HK-2 (cell line): ENCODE data around the gene GNS.
"Not testable (repeated sequence)": the region's sequence is repeated elsewhere in the genome, so short reads cannot be mapped to it uniquely, and the experiment has no call there.

Experiments used
- DNase-seq: peaks from one replicate; pipeline ENCODE4 v3.0.0-alpha.2; 2018; ENCODE audit not compliant: unreplicated experiment

The GNS gene

DNA sequence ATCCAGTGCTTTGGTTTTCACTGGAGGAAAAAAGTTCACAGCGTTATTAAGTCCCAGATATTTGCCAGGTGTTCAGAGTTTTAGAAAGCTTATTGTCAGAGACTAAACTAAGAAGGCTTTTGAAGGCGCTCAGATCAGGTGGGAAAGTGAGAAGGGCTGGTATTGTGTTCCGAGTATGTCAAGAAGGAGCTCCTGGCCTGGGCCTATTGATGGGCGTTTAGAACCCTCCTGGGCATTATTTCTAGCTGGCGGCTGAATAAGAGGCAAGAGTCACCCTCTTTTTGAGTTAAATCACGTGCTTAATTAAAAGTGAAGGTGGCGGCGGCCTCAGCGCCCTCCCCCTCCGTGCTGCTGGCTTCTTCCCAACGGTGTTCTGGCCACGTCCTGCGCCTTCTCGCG lies 20.9 kb upstream of the GNS start:
- no peak for DNase-seq

DNA sequence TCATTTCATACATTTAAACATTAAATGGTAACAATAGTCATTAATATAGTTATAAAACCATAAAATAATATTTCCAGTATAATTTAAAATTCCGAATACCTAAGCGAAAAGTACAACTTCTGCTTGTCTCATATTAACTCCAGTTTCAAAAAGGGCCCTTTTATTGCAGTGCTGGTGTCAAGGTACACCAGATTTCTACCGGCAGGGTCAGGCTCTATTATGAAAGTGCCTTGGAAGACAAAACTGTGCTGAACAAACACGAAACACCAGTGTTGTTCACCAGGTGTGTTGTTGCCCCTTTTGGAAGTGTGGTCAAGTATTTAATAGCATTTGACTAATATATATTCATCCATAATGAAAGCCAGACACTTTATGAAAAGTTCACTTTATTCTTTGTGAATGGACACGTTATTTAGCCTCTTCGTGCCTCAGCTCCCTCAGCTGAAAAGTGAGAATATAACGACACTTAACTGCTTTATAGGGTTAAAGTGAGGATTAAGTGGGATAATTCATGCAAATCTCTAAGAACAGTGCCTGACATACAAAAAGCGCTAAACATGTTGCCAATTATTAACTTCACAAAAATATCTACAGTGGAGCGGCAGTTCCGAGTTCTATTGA lies 20.3 kb upstream of the GNS start:
- DNase-seq: no peak

DNA sequence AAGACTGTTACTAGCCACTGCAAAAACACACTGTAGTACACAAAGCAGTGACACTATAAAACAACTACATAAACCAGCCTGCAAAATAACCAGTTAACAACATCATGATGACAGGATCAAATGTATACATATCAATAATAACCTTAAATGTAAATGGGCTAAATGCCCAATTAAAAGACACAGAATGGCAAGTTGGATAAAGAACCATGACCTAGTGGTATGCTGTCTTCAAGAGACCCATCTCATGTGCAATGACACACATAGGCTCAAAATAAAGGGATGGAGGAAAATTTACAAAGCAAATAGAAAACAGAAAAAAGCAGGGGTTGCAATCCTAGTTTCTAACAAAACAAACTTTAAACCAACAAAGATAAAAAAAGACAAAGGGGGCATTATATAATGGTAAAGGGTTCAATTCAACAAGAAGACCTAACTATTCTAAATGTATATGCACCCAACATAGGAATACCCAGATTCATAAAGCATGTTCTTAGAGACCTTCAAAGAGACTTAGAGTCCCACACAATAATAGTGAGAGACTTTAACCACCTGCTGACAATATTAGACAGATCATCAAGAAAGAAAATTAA lies 16.0 kb upstream of the GNS start:
- DNase-seq: not testable (repeated sequence)

DNA sequence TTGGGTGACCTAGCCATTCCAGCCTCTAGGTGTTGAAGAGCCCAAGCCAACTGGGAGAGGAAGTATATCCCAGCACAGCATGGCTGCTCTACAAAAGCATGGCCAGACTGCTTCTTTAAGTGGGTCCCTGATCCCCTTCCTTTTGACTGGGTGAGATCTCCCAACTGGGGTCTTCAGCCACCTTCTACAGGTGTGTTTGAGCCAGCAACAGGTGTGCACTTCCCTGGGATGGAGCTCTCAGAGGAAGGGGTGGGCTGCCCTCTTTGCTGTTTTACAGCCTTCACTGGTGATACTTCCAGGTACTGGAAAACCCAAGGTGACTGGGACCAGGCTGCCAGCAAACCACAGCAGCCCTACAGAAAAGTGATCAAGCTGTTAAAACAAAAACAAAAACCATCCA lies 14.2 kb upstream of the GNS start:
- DNase-seq: no peak

DNA sequence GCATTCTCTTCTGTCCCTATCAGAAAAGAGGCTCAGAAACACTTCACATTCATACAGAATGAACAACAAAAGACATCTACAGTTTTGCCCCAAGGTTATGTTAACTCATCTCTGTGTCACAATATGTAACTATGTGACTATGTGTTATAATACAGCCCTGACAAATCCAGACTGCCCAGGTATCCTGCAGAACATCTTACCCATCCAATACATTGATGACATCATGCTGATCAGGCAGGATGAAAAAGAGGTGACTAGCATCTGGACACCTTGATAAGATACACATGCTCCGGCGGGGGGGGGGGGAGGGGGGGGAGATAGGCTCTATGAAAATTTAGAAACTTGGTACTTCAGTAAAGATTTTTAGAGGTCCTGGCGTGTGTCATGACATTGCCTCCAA lies 8.3 kb upstream of the GNS start:
- no peak for DNase-seq

DNA sequence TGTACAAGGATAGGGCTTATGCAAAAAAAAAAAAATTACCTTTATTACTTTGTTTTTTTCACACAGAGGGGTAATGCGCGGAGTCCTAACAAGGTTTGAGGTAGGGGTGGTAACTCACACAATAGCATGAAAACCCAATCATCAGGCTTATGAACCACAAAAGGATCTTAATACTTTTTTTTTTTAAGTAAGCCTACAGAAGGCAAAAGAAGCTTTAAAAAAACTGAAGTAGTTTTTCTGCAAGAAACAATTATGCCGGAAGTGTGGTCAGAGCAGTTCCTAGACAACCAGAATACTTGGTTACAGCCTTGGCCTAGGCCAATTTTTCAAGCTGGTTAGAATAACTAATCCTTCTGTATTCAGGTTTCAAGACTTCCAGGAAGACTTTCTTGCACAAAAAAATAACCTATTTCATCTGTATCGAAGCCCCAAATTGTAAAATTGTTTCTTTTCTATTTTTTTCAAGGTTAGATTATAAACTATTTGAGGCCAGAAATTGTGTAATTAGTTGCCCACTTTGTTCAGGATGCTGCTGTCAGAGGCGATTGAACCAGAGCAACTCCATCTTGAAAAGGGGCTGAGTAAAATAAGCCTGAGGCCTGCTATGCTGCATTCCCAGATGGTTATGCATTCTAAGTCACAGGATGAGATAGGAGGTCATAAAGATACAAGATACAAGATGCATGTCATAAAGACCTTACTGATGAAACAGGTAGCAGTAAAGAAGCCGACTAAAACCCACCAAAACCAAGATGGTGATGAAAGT lies 1.8 kb upstream of the GNS start:
- no peak for DNase-seq

DNA sequence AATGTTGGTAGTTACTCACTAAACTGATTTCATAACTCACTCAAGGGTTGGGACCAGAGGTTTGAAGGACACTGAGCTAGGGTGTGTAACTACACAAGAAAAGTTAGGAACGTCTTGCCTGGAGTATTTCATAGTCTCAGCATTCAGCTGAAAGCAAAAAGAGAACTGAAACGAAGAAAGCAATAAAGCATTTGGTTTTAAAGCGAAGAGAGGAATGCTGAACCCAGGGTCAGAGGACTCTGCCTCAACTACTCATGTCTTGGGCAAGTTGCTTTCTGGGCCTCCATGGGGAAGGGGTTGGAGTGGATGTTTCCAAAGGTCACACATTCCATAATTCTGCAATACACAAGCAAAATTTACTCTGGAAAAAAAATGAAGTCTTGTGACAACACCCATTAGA lies 1.4 kb downstream of the GNS start:
- no peak for DNase-seq

DNA sequence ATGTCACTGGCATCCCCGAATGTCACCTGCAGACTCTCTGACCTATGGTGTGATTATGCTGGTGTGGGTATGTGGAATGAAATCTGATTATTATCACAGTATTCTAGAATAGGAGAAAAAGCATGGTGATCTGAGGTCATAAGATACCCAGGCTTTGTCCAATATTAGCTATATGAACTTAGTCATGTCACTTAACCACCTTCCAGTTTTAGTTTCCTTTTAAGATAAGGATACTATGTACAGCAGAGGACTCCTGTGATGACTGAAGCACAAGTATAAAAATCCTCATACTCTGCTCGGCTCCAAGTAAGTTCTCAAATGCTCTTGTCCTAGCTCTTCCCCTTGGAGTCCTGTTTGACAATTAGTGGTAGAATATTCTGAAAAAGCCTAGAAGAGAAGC lies 2.8 kb downstream of the GNS start:
- no peak for DNase-seq

DNA sequence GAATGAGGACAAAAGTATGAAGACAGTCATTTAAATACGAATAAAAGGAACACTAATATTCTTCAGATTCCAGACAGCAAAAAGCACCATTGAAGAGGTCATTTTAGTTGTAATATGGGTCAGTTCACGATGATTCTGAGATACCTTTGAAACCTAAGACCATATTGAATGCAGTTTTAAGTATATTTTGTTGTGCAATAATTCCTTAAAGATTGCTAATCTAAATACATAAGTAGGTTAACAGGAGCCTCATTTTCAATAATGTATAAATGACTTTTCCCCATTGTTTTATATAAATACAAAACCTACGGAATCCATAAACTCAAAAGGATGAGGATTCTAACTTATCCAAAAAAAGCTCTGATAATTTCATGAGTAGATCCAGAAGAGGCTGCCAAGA lies 5.8 kb downstream of the GNS start:
- DNase-seq: no peak

DNA sequence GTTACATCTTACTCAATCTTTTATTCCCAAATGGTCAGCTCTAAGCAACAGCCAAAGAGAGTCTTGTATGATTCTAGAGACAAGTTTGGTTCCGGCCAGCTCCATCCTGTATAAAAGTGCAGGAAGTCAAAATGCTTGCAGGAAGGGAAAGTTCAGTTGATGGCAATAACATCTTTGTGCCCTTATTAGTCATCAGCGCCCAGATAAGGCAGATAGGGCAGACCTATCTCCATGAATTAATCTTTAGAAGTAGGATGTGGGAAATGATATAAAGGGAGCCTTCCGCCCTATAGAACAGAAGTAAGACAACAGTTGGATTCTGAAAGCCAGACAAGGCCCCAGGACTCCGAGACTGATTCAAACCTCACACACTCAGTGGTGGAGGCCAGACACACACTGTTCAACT lies 6.4 kb downstream of the GNS start:
- DNase-seq: no peak

DNA sequence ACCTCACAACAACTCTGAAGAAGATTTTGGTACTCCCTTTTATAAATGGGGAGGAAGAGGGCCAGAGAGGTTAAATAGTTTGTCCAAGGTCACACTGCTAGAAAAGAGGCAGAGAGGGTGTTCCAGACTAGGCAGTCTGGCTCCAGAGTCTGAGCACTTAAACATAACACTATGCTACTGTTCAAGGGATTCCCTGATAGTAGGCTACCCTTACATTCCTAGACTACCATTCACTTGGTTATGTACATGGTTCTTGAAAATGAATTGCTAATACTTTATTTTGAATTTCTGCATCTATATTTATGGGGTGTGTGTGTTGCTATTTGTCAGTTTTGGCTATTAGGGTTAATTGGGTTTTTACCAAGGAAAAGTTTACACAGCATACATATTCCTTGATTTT lies 7.2 kb downstream of the GNS start:
- no peak for DNase-seq

DNA sequence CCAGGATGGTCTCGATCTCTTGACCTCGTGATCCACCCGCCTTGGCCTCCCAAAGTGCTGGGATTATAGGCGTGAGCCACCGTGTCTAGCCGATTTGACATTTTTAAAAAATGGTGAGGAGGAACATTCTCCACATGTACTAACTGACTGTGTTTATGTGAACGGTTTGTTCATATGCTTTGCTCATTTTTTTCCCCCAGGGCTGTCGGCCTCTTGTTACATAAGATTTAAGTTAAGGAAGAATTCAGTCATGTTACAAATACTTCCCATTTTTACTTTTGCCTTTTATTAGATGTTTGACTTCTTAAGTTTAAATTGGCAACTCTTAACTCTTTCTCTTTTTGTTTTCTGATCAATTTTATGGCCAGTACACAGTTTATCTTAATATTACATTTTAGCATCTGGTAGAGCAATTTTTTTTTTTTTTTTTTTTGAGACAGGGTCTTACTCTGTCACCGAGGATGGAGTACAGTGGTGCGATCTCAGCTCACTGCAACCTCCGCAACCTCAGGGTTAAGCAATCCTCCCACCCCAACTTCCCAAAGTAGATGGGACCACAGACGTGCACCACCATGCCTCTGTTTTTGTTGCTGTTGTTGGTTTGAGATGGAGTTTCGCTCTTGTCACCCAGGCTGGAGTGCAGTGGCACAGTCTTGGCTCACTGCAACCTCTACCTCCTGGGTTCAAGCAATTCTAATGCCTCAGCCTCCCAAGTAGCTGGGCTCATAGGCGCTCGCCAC lies 9.6 kb downstream of the GNS start:
- DNase-seq: no peak

DNA sequence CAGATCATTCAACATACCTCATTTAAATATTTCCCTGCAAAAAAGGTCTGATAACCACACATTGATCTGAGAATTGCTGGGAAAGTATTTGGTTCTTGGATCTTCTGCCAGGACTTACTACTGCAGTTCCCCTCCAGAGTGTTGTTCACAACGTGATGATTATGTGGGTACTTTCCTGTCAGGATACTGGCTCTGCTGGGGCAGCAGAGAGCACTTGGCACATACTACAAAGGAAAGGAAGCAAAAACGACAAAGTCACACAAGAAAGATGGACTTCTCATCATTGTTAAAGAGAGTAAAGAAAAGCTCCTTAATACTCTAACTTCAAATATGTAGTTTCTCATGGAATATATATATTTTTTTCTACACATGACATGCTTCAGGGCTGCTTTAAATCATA lies 11.5 kb downstream of the GNS start:
- no peak for DNase-seq

DNA sequence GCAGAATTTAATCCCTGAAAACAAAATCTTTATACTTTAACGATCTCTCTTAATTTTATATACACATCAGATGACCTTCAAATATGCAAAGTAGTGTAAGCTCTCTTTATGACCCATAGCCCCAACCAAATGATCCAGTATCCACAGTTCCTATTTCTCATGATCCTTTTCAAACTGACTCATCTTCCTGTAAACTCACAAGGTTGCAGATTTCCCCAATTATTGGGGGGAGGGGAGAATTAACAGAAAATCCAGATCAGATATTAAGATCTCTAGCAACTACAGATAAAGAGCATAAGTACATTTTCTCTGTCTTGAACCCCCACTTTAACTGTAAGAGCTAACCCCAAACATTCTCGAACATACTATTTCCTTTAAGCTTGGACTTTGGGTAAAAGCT lies 12.5 kb downstream of the GNS start:
- no peak for DNase-seq

DNA sequence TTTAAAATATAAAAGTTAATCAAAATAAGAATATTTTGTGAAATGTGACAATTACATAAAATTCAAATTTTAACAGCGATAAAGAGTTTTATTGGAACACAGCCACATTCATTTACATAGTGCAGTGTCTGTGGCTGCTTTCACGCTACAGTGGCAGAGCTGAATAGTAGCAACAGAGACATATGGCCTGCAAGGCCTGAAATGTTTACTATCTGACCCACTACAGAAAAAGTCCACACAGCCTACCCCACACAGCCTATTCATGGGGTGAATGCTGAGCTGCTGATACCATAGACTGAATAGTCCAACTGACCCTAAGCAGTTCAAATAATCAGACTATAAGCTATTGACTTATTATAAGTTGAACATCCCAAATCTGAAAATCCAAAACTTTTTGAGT lies 13.2 kb downstream of the GNS start:
- DNase-seq: no peak

DNA sequence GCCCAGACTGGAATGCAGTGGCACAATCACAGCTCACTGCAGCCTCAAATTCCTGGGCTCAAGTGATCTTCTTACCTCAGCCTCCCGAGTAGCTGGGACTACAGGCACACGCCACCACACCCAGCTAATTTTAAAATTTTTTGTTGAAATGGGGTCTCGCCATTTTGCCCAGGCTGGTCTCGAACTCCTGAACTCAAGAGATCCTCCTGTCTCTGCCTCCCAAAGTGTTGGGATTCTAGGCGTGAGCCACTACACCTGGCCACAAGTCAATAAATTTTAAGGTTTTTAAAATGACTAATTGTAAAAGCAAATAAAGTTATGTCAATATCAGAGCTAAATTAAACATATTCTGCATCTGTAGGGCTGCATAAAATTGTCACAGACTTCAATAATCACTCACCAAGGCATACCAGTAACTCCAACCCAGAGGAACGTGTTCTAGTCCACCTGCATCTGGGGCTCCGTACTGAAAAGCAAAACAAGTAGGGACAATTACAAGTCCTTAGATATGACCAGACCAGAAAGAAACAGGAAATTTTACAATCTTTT lies 13.9 kb downstream of the GNS start:
- no peak for DNase-seq

DNA sequence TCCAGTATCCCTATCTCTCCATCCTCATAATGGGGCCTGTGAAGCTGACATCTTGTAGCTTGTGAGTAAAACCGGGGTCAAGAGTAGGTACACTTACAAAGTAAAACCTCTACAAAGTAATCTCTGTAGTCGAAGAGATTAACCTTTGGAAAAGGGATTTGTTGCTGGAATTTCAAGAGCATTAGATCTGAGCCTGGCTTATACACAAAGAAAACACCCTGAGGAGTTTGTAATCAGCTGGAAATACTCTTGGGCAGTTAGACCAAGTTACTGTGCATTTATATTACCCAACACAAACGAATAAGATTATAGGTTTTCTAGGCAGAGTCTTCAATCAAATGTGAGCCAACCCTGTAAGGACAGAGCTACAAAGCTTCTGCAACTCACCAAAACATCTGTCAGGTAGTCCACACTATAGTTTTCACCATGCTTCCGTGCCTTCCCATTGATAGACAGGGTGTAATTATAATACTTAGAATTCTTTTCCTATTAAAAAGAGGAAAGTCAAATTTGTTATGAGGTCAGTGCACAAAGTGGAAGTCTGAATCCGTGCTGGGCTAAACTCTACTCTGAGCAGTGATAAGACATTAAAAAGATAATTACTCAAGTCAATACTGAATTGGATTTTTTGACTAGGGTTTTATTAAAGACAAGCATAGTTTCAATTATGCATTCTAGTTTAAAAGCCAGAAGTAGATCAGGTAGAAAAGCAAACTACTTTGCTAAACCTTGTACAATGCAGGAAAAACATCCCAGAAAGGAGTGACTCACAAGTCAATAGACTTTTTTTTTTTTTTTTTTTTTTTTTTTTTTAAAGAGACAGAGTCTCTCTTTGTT lies 14.6 kb downstream of the GNS start:
- DNase-seq: no peak

DNA sequence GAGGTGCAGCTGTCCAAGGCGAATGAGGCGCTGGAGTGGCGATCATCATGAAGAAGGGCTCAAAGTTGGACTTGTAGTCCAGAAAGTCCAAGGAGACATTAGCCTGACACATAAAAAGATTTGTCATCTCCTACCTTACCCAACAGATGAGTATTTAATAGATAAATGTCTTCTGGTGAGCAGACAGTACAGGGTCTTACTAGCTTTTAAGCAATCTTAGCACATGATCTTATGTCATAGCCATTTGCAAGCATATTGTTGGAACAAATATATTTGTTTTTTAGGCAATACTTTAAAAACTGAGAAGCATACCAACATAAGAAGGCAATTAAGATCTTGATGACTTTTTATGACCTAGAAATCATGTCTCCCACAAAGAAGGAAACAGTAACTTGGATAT lies 16.0 kb downstream of the GNS start:
- no peak for DNase-seq

DNA sequence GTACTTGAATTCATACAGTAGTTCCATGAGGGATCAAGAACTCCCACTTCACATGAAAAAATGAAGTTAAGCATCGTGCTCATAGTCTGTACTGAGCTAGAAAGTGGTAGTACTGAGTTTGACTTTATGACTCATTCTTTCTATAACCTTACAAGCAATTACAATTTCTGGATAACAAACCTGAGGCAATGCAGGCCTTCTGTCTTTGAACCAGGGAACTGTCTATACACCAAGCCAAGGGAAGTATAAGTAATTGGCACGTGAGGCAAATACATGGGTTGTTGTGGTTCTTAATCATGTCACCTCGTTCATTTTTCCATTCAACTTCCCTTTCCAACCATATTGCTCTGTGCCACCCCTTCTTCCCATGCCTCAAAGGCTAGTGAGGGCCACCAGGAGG lies 16.8 kb downstream of the GNS start:
- no peak for DNase-seq

DNA sequence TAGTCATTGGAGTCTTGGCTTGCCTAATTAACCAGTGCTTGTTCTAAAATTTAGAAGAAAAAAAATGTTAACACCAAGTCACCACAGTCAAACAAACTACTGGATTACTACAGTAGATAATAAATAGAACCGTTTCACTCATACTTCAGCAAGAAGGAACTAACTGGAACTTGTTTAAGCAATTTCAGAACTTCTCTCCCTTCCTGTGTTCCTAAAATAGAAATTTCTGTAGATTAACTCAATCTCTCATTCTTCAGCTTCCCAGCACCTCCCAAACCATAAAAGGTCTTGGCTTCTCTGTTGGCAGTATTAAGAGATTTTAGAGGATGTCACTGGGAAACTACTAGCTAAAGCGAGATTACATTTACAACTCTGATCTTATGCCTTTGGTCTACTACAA lies 18.6 kb downstream of the GNS start:
- DNase-seq: no peak

DNA sequence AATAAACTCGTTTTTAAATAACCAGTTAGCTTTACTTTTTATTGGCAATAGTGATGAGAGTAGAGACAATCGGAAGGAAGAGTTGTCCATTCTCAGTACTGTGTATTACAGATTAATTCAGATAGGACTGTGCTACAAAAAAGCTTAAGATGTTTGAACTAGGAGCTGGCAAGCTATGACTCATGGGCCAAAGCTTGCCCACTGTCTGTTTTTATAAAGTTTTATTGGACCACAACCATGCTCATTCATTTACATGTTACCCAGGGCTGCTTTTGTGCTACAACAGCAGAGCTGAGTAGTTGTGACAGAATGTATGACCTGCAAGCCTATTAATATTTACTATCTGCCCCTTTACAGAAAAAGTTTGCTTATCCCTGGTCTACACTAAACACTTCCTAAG lies 19.4 kb downstream of the GNS start:
- no peak for DNase-seq

DNA sequence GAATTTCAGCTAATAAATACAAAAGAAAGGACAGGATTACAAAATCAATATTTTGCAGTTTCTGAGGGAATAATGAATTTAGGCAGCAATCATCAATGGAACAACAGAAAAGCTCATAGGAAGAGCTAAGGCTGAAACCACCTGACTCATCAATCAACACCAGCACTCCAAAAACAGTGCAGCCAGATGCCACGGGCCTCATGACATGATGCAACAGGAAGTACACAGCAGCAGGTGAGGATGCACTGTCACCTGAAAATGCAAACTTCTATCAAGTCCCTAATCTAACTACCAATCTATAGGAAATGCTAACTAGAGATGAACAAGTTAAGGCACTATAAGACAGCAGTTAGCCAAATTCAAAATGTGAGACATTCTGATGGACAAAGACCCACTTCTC lies 21.7 kb downstream of the GNS start:
- no peak for DNase-seq
